SU-DHL-6 (cell line): ENCODE data around the gene NAA35.

Source experiments
- EZH2phosphoT487 ChIP-seq: fragments of 200-600 bp; sonication (generic), shearing (Covaris generic); conservative IDR thresholded peaks from 2 replicates; pipeline ENCODE4 v1.6.1; 2018; ENCODE audit warnings: mild to moderate bottlenecking, antibody characterized with exemption, low read length, moderate library complexity, mixed read lengths
- TF ChIP-seq, protein P1 (sequence below): fragments of 200-600 bp; sonication (generic); IDR thresholded peaks from one replicate; pipeline ENCODE4 v1.5.1; 2017; ENCODE audit warnings: antibody characterized with exemption, mild to moderate bottlenecking, low read length, moderate library complexity; ENCODE audit not compliant: insufficient read depth, poor library complexity, severe bottlenecking

DNA sequence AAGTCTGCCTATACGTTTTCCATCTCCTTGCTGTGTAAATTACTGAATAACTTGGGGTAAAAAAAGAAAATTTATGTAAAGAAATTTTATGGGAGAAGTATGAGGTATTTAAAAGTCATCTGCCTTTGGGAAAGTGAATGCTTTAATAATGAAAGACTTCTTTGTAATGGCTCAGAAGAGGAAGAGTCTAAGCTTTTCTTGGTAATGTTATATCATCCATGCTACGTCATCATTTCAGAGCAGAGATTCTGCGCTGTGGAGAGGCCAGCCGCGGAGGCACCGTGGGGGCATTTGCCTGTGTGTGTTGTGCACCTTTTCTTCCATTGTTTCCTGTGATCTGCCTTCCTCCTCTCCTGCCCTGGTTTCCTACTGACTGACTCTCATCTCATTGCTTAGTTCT, 80.2 kb downstream of the NAA35 start:
- TF ChIP-seq, protein P1, sequence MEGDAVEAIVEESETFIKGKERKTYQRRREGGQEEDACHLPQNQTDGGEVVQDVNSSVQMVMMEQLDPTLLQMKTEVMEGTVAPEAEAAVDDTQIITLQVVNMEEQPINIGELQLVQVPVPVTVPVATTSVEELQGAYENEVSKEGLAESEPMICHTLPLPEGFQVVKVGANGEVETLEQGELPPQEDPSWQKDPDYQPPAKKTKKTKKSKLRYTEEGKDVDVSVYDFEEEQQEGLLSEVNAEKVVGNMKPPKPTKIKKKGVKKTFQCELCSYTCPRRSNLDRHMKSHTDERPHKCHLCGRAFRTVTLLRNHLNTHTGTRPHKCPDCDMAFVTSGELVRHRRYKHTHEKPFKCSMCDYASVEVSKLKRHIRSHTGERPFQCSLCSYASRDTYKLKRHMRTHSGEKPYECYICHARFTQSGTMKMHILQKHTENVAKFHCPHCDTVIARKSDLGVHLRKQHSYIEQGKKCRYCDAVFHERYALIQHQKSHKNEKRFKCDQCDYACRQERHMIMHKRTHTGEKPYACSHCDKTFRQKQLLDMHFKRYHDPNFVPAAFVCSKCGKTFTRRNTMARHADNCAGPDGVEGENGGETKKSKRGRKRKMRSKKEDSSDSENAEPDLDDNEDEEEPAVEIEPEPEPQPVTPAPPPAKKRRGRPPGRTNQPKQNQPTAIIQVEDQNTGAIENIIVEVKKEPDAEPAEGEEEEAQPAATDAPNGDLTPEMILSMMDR: no peak
- TF ChIP-seq EZH2phosphoT487: no peak
